Mucosa of rectum (tissue), 2 donors: ENCODE results near the gene TSFM.

ENCODE experiments used
- H3K27ac ChIP-seq, 2 donors: one replicate each; pipeline ENCODE4 v1.7.0; 2013; ENCODE audit warnings: inconsistent platforms in 2 of 2, low read depth in 2 of 2, low read length in 2 of 2
- H3K27me3 ChIP-seq, 2 donors: one replicate each; pipeline ENCODE4 v1.7.0; 2013; ENCODE audit warnings: low read length in 2 of 2; ENCODE audit not compliant: control insufficient read depth in 2 of 2, insufficient read depth in 2 of 2
- H3K36me3 ChIP-seq, 2 donors: one replicate each; pipeline ENCODE4 v1.7.0; 2013; ENCODE audit warnings: low read length in 2 of 2; ENCODE audit not compliant: control insufficient read depth in 2 of 2, insufficient read depth in 2 of 2
- H3K4me1 ChIP-seq, 2 donors: one replicate each; pipeline ENCODE4 v1.7.0; 2013; ENCODE audit warnings: low read length in 2 of 2, mild to moderate bottlenecking in 1 of 2; ENCODE audit not compliant: control insufficient read depth in 2 of 2, insufficient read depth in 2 of 2
- H3K4me3 ChIP-seq, 2 donors: one replicate each; pipeline ENCODE4 v1.7.0; 2013; ENCODE audit warnings: low read length in 2 of 2
- H3K9ac ChIP-seq, 2 donors: one replicate each; pipeline ENCODE4 v1.7.0; 2013; ENCODE audit warnings: low read length in 2 of 2, low read depth in 1 of 2, mild to moderate bottlenecking in 1 of 2
- H3K9me3 ChIP-seq, 2 donors: one replicate each; pipeline ENCODE4 v1.7.0; 2013; ENCODE audit warnings: low read length in 2 of 2; ENCODE audit not compliant: control insufficient read depth in 2 of 2
- donor health status: healthy.
- donor health status: Normal muscosa, but diverticular disease.

Gene TSFM

DNA sequence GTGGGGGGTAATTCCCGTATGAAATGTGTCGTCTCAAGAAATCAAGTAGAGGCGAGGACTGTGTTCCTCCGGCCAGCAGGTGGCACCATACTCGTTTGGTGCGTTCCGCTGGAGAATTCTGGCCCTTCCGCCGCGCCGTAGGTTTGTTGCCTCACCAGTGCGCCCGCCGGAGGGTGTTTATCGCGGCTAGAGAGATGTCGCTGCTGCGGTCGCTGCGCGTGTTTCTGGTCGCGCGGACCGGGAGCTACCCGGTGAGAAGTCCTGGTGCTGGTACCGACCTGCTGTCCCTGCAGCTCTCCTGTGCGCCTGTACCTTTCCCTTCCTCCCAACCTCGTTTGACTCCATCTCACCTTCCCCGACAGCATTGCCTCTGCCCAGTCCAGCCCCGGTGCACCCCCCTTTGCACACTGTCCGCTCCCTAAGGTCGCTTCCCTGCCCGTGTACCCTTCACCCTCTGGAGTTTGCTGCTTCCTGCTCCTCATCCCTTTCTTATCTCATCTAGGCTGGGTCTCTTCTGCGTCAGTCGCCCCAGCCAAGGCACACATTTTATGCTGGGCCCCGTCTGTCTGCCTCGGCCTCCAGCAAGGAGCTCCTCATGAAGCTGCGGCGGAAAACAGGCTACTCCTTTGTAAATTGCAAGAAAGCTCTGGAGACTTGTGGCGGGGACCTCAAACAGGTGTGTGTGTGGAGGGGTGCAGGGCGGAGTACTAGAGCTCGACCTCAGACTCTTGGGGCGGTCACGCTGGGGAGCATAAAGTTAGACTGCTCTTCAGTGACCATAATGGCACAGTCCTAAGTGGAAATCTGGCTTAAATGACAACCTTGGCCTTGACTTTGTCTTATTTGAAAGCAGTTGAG, at the start of gene TSFM:
TSFM (plus strand) TSS at position 180 of the 858 bp plus-strand sequence; CDS start at position 195, 15 bp downstream.
- Histone ChIP-seq H3K9me3 (no peaks in the 10 kb centered on the region), H3K27ac (peak within 1 kb of the TSS; percentile 27 to 75), H3K4me1 (peaks cover 9 to 11% of the 10 kb centered on the region in 2 donors), H3K27me3 (no peaks in the 10 kb centered on the region), H3K9ac (peak within 1 kb of the TSS; percentile 76 to 93), H3K4me3 (peak within 1 kb of the TSS; percentile 94 to 99), H3K36me3 (peaks cover 15 to 27% of the 10 kb centered on the region in 2 donors)

DNA sequence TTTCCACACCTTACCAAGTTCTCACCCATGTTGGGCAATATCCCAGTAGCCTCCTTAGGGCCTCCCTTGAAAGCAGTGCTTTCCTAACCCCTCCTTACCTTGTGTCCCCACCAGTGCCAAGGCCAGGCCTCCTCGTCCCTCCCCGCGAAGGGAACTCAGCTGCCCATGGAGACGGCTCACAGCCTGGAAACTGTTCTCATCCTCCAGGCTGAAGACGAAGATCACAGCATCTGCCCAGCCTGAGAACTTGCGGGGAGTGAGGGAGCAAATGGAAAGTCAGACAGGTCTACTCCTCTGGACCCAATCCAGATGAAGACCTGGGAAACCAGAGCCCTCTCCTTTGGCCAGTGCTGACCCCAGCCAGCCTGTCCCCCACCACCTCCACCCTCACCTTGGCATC, 48.7 kb upstream of the TSFM start:
- Histone ChIP-seq H3K9me3 (no peaks in the 10 kb centered on the region), H3K4me3 (no peak overlapping the region), H3K27ac (no peak overlapping the region), H3K4me1 (peaks cover 0 to 4% of the 10 kb centered on the region in 2 donors), H3K9ac (no peak overlapping the region), H3K27me3 (peaks cover 31 to 41% of the 10 kb centered on the region in 2 donors), H3K36me3 (peaks cover 0 to 9% of the 10 kb centered on the region in 2 donors)

DNA sequence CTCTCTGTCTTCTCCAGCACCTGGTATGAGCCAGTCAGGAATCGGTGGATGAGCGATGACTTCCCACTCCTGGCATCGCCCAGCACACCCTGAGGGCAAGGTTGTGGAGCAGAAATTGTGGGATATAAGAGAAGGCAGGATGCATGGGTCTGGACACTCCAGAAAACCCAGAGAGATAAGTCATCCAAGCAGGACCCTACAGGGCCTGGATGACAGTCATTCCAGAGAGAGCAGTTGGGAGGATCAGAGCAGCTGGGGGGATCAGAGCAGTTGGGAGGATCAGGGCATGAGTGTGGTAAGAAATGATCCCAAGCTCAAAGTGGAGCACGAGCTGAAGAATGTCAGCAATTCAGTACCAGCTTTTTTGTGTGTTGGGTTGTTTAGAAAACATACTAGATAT, 48.0 kb upstream of the TSFM start:
- Histone ChIP-seq H3K9ac (no peak overlapping the region), H3K27me3 (peaks cover 38 to 45% of the 10 kb centered on the region in 2 donors), H3K9me3 (no peaks in the 10 kb centered on the region), H3K36me3 (peaks cover 0 to 9% of the 10 kb centered on the region in 2 donors), H3K27ac (no peak overlapping the region), H3K4me3 (no peak overlapping the region), H3K4me1 (peaks cover 0 to 4% of the 10 kb centered on the region in 2 donors)

DNA sequence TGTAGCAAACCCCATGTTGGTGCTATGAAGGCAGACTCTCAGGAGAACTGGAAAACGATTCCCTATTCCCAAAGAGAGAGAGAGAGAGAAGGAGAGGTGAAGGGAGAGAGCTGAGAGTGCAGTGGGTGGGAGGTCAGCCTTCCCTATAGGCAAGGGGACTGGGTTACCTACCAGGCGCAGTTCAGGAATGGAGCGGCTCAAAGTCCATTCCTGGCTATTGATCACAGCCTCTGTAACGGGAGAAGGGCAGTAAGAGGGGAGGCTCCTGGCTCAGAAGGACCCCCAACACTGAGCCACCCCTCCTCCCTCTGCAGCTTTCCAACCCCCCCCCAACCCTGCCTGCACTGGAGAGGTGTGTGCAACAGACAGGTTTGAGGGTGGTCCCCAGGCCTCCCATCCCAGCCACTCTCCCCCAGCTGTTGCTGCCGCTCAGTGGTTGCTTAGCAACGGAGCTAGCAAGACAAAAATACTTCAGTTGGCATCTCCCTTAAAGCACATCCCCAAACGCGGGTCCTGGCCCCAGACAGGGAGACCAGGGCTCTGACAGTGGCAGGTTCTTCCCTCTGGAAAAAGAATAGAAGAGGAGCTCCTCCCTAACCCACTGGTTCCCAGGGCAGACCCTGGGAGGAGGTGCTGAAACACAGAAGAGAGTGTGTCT, 47.3 kb upstream of the TSFM start:
- Histone ChIP-seq H3K27me3 (peaks cover 38 to 47% of the 10 kb centered on the region in 2 donors), H3K36me3 (peaks cover 0 to 7% of the 10 kb centered on the region in 2 donors), H3K9me3 (no peaks in the 10 kb centered on the region), H3K4me3 (no peak overlapping the region), H3K27ac (no peak overlapping the region), H3K9ac (no peak overlapping the region), H3K4me1 (peaks cover 0 to 4% of the 10 kb centered on the region in 2 donors)

DNA sequence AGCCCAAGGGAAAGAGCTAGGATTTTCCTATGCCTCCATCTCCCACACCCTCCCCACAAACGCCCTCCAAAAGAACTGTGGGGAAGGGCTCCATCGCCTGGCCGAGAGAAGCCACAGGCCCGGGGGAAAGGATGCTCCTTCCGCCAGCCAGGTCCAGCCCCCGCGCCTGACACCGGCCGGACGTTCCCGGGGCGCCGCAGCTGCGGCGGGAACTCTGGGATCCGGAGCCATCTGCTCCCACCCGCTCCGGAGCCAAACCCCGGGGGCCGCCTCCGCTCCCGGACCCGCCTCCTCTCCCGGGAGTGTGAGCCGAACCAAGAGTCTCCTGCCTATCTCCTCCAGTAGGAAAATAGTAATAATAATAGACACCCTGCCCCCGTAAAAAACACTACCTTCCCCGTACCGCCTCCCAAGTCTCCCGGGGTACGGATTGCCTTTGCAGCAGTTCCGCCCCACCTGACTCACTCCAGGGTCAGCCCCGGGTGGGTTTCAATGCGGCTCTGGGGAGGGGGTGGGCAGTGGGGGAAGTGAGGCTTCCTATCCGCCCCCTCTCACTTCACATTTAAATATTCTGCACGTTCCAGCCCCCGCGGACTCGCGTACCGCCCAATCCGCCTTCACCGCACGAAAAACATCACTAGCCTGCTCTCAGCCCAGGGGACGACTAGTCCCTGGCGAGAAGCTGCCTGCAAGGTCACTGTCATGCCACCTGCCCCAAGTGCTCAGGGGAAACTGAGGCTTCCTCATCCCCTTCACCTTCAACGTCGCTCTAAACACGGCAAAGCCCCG, 46.4 kb upstream of the TSFM start:
- Histone ChIP-seq H3K4me3 (no peak overlapping the region), H3K4me1 (peaks cover 0 to 4% of the 10 kb centered on the region in 2 donors), H3K27ac (no peak overlapping the region), H3K9me3 (no peaks in the 10 kb centered on the region), H3K9ac (no peak overlapping the region), H3K36me3 (peaks cover 0 to 3% of the 10 kb centered on the region in 2 donors), H3K27me3 (peaks cover 38 to 51% of the 10 kb centered on the region in 2 donors)

DNA sequence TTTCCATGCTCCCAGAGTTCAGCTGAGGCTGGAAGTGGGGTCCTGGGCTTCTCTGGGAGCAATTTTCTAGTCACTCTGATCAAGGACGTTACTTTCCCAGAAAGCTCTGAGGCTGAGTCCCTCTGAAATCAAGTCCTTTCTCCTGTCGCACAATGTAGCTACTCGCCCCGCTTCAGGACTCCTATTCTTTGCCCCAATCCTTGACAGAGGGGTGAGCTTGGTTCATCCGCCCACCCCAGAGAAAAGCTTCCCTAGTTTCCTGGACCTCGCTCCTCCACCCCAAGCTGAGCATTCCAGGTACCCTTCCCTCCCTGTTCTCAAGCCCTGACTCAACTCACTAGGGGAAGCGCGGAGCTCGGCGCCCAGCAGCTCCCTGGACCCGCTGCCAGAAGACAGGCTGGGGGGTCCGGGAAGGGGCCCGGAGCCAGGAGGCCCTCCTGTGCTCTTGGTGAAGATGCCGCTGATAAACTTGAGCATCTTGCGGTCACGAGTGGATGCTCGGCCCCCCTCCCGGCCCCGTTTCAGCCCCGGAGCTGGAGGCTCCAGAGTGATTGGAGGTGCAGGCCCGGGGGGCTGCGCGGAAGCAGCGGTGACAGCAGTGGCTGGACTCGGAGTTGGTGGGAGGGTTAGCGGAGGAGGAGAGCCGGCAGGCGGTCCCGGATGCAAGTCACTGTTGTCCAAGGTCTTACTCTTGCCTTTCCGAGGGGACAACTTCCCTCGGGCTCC, 45.7 kb upstream of the TSFM start:
- H3K4me1 ChIP-seq = peaks cover 0 to 4% of the 10 kb centered on the region in 2 donors
- H3K4me3 ChIP-seq = no peak overlapping the region
- H3K27me3 ChIP-seq = peaks cover 38 to 59% of the 10 kb centered on the region in 2 donors
- H3K9ac ChIP-seq = no peak overlapping the region
- H3K9me3 ChIP-seq = no peaks in the 10 kb centered on the region
- H3K36me3 ChIP-seq = no peaks in the 10 kb centered on the region
- H3K27ac ChIP-seq = no peak overlapping the region

DNA sequence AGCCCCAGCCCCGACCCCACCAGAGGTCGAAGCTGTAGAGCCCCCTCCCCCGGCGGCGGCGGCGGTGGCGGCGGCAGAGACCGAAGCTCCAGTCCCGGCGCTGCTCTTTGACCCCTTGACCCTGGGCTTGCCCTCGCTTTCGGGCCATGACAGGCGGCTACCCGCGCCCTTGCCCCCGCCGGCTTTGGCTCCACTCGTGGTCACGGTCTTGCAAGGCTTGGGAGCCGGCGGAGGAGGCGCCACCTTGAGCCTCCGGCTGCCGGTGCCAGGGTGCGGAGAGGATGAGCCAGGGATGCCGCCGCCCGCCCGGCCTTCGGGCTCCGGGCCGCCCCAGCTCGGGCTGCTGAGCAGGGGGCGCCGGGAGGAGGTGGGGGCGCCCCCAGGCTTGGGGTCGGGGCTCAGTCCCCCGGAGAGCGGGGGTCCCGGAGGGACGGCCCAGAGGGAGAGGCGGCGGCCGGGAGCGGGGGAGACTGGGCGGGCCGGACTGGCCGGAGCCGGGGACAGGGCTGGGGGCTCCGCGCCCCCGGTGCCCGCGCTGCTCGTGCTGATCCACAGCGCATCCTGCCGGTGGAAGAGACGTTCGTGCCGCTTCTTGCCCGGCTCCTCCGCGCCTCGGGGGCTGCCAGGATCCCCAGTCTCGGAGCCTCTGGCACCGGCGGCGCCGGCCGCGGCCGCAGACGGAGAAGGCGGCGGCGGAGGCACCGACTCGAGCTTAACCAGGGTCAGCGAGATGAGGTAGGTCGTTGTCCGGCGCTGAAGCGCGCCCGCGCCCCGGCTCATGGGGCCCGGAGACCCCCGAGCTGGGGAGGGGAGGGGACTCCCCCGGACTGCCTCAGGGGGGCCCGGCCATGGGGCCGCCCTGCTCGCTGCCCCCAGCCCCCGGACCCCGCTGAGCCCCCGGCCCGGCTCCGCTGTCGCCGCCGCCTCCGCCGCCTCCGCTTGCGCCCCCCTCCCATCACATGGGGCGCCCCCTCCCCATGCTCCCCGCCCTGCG, 44.8 kb upstream of the TSFM start:
- Histone ChIP-seq H3K9me3 (no peaks in the 10 kb centered on the region), H3K27ac (no peak overlapping the region), H3K27me3 (peaks cover 35 to 62% of the 10 kb centered on the region in 2 donors), H3K9ac (no peak overlapping the region), H3K4me3 (no peak overlapping the region), H3K36me3 (no peaks in the 10 kb centered on the region), H3K4me1 (peaks cover 2 to 8% of the 10 kb centered on the region in 2 donors)

DNA sequence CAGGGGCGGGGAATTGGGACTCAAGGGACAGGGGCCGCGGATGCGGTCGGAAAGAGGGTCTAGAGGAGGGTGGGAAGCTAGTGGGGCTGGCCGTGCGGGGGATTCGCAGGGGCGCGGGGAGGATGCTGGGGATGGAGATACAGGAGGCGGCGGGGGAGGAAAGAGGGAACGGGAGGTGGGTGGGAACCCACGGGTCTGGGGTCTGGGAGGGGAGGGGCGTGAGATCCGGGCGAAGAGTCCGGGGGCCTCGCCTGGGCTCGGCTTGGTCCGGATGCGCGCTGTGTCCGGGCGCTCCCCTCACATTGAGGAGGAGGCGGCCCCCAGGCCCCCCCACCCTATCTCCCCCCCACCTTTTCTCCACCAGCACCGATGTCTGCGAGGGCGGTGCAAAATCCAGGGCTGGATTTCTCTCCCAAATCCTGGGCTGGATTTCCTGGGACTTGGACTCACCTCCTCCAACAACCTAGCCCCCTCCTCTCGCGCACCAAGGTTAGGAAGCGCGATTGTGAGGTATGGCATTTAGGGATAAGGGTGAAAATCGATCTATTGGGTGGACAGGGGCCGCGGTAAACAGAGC, 43.8 kb upstream of the TSFM start, which contains the start of gene AGAP2:
AGAP2 (minus strand) TSS at position 82 of the 577 bp plus-strand sequence. CDS start 496 bp downstream, outside the sequence.
- H3K9me3 ChIP-seq = no peaks in the 10 kb centered on the region
- no peak within 1 kb of the TSS for H3K9ac ChIP-seq
- peaks cover 35 to 60% of the 10 kb centered on the region in 2 donors for H3K27me3 ChIP-seq
- H3K4me1 ChIP-seq = peaks cover 2 to 8% of the 10 kb centered on the region in 2 donors
- no peak within 1 kb of the TSS for H3K4me3 ChIP-seq
- H3K36me3 ChIP-seq = no peaks in the 10 kb centered on the region
- no peak within 1 kb of the TSS for H3K27ac ChIP-seq
